Sigmoid colon (tissue), 7 donors: ENCODE measurements around the gene SNX32. TPM values are rescaled to one million over a fixed set of nuclear protein-coding genes. Genes with fewer than 3 reads are reported as not detected.
A peak's percentile ranks its signal among the peaks of the same experiment; 100 is the strongest.

ENCODE experiments used
- DNase-seq: peaks from one replicate; pipeline ENCODE4 v3.0.0-alpha.2; 2019
- H3K27ac ChIP-seq, 4 donors: fragments of 200-600 bp; sonication (generic); one replicate each; pipeline ENCODE4 v1.5.1; 2016 to 2019; ENCODE audit warnings: mild to moderate bottlenecking in 1 of 4
- H3K27me3 ChIP-seq, 3 donors: fragments of 200-600 bp; sonication (generic); one replicate each; pipeline ENCODE4 v1.5.1; 2019; ENCODE audit warnings: mild to moderate bottlenecking in 1 of 3
- H3K36me3 ChIP-seq, 4 donors: fragments of 200-600 bp; sonication (generic); one replicate each; pipeline ENCODE4 v1.5.1; 2016 to 2019
- H3K4me1 ChIP-seq, 4 donors: fragments of 200-600 bp; sonication (generic); one replicate each; pipeline ENCODE4 v1.5.1; 2017 to 2019
- H3K4me3 ChIP-seq, 4 donors: fragments of 200-600 bp; sonication (generic); one replicate each; pipeline ENCODE4 v1.5.1; 2017 to 2019; ENCODE audit warnings: mild to moderate bottlenecking in 2 of 4, moderate library complexity in 1 of 4
- H3K9me3 ChIP-seq, 4 donors: fragments of 200-600 bp in 3 of 4; sonication (generic) in 3 of 4; one replicate each; pipeline versions ENCODE4 v1.5.1 to v1.6.1; 2013 to 2019
- CTCF ChIP-seq, 4 experiments: fragments of 450-650 bp in 3 of 4; fragments of 200-600 bp in 1 of 4; IDR thresholded peaks; one replicate each; pipeline ENCODE4 v1.5.1; 2016 to 2019; ENCODE audit warnings: antibody characterized with exemption in 4 of 4, mild to moderate bottlenecking in 3 of 4, moderate library complexity in 2 of 4
- EP300 ChIP-seq, 4 donors: sonication (generic); formaldehyde crosslinking; IDR thresholded peaks; one replicate each; pipeline ENCODE4 v1.6.1; 2017; ENCODE audit warnings: antibody characterized with exemption in 4 of 4
- POLR2A ChIP-seq, 2 donors: fragments of 450-650 bp; IDR thresholded peaks; one replicate each; pipeline ENCODE4 v1.6.1; 2016; ENCODE audit warnings: antibody characterized with exemption in 2 of 2, mild to moderate bottlenecking in 2 of 2, moderate library complexity in 2 of 2
- POLR2AphosphoS5 ChIP-seq, 4 donors: sonication (generic); formaldehyde crosslinking; IDR thresholded peaks; one replicate each; pipeline ENCODE4 v1.6.1; 2017; ENCODE audit warnings: antibody characterized with exemption in 4 of 4
- WGBS, 2 donors: extraction: QIAGEN DNeasy Blood & Tissue Kit; methylation state at CpG; one replicate each; pipeline ENCODE4 v1.1.7; 2013; 5-methylcytosine and 5-hydroxymethylcytosine counted together
- intact Hi-C: fragments of 100-400 bp; cut with DNase I; formaldehyde crosslinking; loops from one replicate; pipeline ENCODE4 v1.15.1; 2023
- polyA plus RNA-seq, 3 donors: library from polyadenylated mRNA; stranded (reverse); fragments of 200-250 nt; gene quantifications; one replicate each; pipeline ENCODE4 v1.2.3, GENCODE V29; 2013
- total RNA-seq, 4 donors: library from RNA; depleted of rRNA; stranded (reverse); fragments of >200 nt; gene quantifications; one replicate each; pipeline ENCODE4 v1.1.0, GENCODE V29; 2016
- donor health status: healthy with polysubstance abuse.
- donor health status: Bipolar disorder and iron deficiency.
- donor health status: healthy.

The SNX32 gene
- total RNA-seq (1 to 10 TPM in 1 of 4 donors, under 1 TPM in 3; 0.27 to 1.2 (median 0.63) TPM), polyA plus RNA-seq (1 to 10 TPM in 1 of 3 donors, under 1 TPM in 1, not detected in 1; 0.69 to 1.5 TPM)

DNA sequence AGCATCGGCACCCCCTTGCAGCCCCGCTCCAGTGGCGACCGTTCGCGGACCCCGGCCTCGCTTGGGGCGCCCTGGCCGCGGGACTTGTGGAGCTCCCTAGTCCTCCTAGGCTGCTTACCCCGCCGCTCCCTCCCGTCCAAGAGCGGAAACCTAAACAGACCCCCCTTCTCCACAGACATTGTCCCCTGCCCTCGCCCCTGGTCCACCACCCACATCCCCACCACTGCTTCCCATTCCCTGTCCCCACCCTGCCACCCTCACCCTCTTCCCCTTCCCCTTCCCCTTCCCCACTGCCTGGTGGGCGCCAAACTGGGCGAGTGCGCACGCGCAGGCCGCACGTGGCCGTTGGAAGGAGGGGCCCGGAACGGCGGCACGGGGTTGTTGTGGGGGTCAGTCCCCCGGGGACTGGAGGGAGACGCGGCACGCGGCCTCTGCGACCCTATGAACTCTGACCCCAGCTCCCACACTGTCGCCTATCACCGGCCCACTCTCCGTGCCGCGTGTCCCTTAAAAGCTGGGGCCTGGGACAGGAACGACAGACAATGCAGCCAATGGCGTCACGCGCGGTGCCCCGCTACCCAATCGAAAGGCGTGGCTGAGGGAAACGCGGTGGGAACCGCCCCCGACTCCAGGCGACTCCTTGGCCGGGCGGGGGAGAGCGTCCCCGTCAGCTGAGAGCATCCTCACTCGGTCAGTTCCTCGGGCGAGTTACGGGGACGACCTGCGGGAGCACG, at the start of gene SNX32:
SNX32 (plus strand) TSS at position 667 of the 734 bp plus-strand sequence. CDS start 103 bp downstream, outside the sequence.
- no peak for TF ChIP-seq EP300 (IDR thresholded peaks at IDR 0.05)
- TF ChIP-seq POLR2AphosphoS5 (IDR thresholded peaks at IDR 0.05) = no peak
- no peak for TF ChIP-seq CTCF (IDR thresholded peaks at IDR 0.05)
- no peak for TF ChIP-seq POLR2A (IDR thresholded peaks at IDR 0.05)
- no peaks in the 10 kb centered on the region for H3K36me3 ChIP-seq
- intact Hi-C loops = no loop called here
- peak within 1 kb of the TSS; percentile 36 to 65 (median 58) for H3K4me3 ChIP-seq
- H3K9me3 ChIP-seq = no peaks in the 10 kb centered on the region
- 1 to 3% methylated on average over 63 of the region's 63 CpGs for WGBS, 2 donors
- no peaks in the 10 kb centered on the region for H3K27me3 ChIP-seq
- peaks cover 0 to 21% (median 16%) of the 10 kb centered on the region in 4 donors for H3K4me1 ChIP-seq
- peak within 1 kb of the TSS; percentile 23 to 56 (median 51) for H3K27ac ChIP-seq
- peak; percentile 97 for DNase-seq

DNA sequence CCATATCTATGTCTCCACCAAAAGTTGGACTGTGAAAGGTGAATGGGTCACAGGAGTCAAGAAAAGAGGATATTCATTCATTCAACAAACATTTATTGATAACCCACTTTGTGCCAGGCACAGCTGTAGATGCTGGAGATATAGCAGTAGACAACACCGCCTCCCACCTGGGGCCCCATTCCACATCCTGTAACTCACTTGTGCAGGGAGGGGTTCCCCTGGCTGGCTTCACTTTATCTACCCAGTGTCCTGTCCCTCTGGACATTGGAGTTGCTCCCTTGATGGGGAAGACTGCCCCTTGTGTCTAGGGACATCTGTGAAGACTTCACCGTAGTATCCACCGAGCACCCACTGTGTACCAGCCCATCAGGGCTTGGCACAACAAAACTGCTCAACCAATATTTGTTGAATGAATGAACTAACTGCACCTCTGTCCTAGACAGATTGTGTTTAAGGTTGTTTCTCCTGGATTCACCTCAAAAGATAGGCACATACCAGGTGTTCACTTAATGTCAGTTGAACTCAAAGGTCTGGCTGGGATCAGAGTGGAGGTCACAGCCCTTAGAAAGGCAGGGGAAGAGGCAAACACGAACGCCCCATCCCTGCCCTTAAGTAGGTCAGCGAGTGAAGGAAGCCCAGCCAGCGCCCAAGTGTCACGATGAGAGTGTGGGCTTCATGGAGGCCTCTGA, 48.3 kb upstream of the SNX32 start:
- H3K27ac ChIP-seq = no peak overlapping the region
- H3K4me1 ChIP-seq = peaks cover 0 to 30% (median 30%) of the 10 kb centered on the region in 4 donors
- no peak overlapping the region for H3K4me3 ChIP-seq
- peaks cover 30 to 58% (median 37%) of the 10 kb centered on the region in 3 donors for H3K27me3 ChIP-seq
- intact Hi-C loops = no loop called here
- WGBS, 2 donors = 82% methylated on average over 8 of the region's 8 CpGs
- DNase-seq = no peak
- H3K9me3 ChIP-seq = no peaks in the 10 kb centered on the region
- H3K36me3 ChIP-seq = no peaks in the 10 kb centered on the region
- TF ChIP-seq POLR2AphosphoS5 (IDR thresholded peaks at IDR 0.05) = no peak
- no peak for TF ChIP-seq POLR2A (IDR thresholded peaks at IDR 0.05)
- TF ChIP-seq EP300 (IDR thresholded peaks at IDR 0.05) = no peak
- no peak for TF ChIP-seq CTCF (IDR thresholded peaks at IDR 0.05)

DNA sequence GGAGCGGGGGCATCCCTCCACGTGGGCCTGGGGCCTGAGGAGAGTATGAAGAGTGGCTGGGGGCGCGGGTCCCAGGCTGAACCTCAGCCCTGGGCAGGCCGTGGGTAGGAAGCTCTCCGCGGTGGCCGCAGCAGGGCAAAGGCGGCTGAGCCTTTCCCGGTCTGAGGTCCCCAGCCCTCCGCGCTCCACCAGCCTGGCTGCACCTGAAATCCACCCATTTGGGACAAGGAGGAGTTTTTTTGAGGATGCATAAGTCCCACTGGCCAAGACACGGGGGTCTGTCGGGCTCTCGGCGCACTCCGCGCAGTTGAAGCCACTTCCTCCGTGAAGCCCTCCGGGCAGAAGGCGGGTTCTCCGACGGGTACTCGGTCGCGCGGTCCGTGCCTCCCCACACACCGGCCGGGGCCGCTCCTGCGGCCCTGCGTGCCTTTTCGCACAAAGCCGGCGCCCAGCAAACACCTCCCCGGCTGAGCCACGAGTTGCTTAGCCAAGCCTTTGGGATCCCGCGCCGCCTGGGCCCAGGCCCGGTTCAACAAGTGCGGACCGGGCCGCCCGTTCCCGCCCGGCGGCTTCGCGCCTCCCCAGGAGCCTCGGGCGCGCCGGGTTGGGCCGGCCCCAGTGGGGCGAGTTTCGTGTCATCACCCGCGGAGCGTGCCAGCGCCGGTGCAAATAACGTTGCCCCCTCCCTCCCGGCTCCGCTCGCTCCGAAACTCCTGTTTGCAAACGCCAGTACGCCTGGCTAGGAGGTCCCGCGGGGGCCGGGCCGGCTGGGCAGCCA, 47.6 kb upstream of the SNX32 start:
- Histone ChIP-seq H3K4me1 (peaks cover 0 to 30% (median 29%) of the 10 kb centered on the region in 4 donors), H3K9me3 (no peaks in the 10 kb centered on the region), H3K4me3 (peak overlapping the region in 3 of 4 donors; percentile 23 to 29 (median 28)), H3K36me3 (no peaks in the 10 kb centered on the region), H3K27me3 (peaks cover 30 to 63% (median 37%) of the 10 kb centered on the region in 3 donors), H3K27ac (no peak overlapping the region)
- DNase-seq = no peak
- TF ChIP-seq POLR2A (IDR thresholded peaks at IDR 0.05) (no peak), CTCF (IDR thresholded peaks at IDR 0.05) (no peak)
- 17 to 18% methylated on average over 74 of the region's 74 CpGs for WGBS, 2 donors
- intact Hi-C loops = no loop called here

DNA sequence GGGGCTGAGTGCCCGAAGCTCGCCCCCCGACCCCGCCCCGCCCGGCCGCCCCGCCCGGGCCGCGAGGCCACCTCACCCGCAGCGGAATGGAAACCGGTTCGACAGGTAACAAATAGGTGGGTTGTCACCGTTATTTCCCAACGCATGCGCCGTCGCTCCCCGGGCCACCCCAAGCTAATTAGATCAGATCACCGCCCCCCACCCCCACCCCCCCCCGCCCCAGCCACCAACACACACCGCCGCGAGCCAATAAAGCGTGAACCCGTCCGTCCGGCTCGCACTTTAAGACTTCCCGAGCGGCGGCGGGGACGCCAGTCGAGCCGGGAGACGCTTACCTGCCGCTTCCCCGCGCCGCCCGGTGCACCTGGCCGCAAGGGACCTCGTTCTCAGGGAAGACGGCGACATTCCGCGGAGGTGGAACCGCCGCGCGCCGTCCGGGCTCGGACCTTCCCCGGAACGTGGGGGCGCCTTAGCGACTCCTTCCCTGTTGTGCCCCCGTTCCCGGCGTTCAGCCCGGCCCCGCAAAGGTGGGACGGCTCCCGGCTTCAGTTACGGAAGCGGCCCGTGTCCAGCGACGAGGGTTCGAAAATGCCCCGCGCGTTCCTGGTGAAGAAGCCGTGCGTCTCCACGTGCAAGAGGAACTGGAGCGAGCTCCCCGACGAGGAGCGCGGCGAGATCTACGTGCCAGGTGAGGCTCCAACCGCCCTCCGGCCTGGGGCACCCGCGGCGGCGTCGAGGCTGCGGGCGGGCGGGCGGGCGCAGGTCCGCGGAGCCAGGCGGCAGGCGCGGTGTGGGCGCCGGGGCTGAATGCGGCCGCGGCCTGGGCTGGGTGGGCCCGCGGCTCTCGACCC, 46.8 kb upstream of the SNX32 start, which contains the start of gene OVOL1:
OVOL1 (plus strand) TSS at position 278 of the 851 bp plus-strand sequence; CDS start at position 589, 311 bp downstream.
- no peak for DNase-seq
- Histone ChIP-seq H3K4me1 (peaks cover 0 to 25% (median 24%) of the 10 kb centered on the region in 4 donors), H3K36me3 (no peaks in the 10 kb centered on the region), H3K4me3 (peak within 1 kb of the TSS in 3 of 4 donors; percentile 23 to 29 (median 28)), H3K27me3 (peaks cover 30 to 63% (median 37%) of the 10 kb centered on the region in 3 donors), H3K27ac (peak within 1 kb of the TSS in 1 of 4 donors; percentile 38), H3K9me3 (no peaks in the 10 kb centered on the region)
- intact Hi-C loops = no loop called here
- TF ChIP-seq POLR2AphosphoS5 (IDR thresholded peaks at IDR 0.05) (peak in 1 of 4 donors; percentile 48), EP300 (IDR thresholded peaks at IDR 0.05) (no peak), CTCF (IDR thresholded peaks at IDR 0.05) (no peak), POLR2A (IDR thresholded peaks at IDR 0.05) (peak in 1 of 2 donors; percentile 51)
- WGBS, 2 donors = 1% methylated on average over 112 of the region's 112 CpGs
